Right lobe of liver (tissue), 6 donors: ENCODE measurements around the gene ADGRV1. TPM values are rescaled to one million over a fixed set of nuclear protein-coding genes. Genes with fewer than 3 reads are reported as not detected.

ENCODE experiments used
- ATAC-seq, 4 donors: fragments of 200-7000 bp; cut with Tn5 transposase; one replicate each; pipeline ENCODE4 v1.9.1; 2020; ENCODE audit warnings: mild to moderate bottlenecking in 4 of 4, moderate library complexity in 4 of 4
- DNase-seq, 3 donors: peaks; one replicate each; pipeline ENCODE4 v3.0.0-alpha.2; 2020
- H3K27ac ChIP-seq, 3 donors: fragments of 200-600 bp; one replicate each; pipeline ENCODE4 v1.8.0; 2022
- H3K27me3 ChIP-seq, 2 donors: fragments of 200-600 bp; one replicate each; pipeline ENCODE4 v1.8.0; 2022
- H3K36me3 ChIP-seq, 4 donors: fragments of 200-600 bp; sonication (generic) in 1 of 4; one replicate each; pipeline versions ENCODE4 v1.5.1 to v1.8.0; 2017 to 2022; ENCODE audit warnings: control low read depth in 1 of 4
- H3K4me1 ChIP-seq, 4 donors: fragments of 200-600 bp; sonication (generic) in 1 of 4; one replicate each; pipeline versions ENCODE4 v1.5.1 to v1.8.0; 2017 to 2022; ENCODE audit warnings: control low read depth in 1 of 4
- H3K4me3 ChIP-seq, 3 donors: fragments of 200-600 bp; one replicate each; pipeline ENCODE4 v1.8.0; 2022
- H3K9me3 ChIP-seq, 4 donors: fragments of 200-600 bp; sonication (generic) in 1 of 4; one replicate each; pipeline versions ENCODE4 v1.5.1 to v1.8.0; 2017 to 2022; ENCODE audit warnings: control low read depth in 1 of 4
- CTCF ChIP-seq, 4 donors: fragments of 200-600 bp in 3 of 4; fragments of 450-650 bp in 1 of 4; IDR thresholded peaks; one replicate each; pipeline versions ENCODE4 v1.5.1 to v1.8.0; 2016 to 2022; ENCODE audit warnings: antibody characterized with exemption in 4 of 4, mild to moderate bottlenecking in 2 of 4
- POLR2A ChIP-seq: fragments of 450-650 bp; IDR thresholded peaks from one replicate; pipeline ENCODE4 v1.6.1; 2017; ENCODE audit warnings: antibody characterized with exemption, mild to moderate bottlenecking
- WGBS: methylation state at CpG from one replicate; pipeline ENCODE4 v1.1.6; 2018; ENCODE audit warnings: low coverage, low lambda C conversion rate; ENCODE audit not compliant: insufficient coverage; ENCODE audit errors: missing lambda C conversion rate; 5-methylcytosine and 5-hydroxymethylcytosine counted together
- intact Hi-C, 2 donors: fragments of 100-400 bp; cut with DNase I; formaldehyde crosslinking; loops; one replicate each; pipeline versions ENCODE4 v1.11.2 to v1.14.1; 2022
- total RNA-seq, 6 experiments: library from RNA; depleted of rRNA in 2 of 6; stranded (reverse); fragments of >200 nt in 2 of 6; fragmentation: NEBNext Ultra II Directional in 3 of 6; extraction: Animal tissue kit (Norgen Biotek cat#: 25700) in 3 of 6; gene quantifications; one replicate each; pipeline versions ENCODE4 v1.1.0 to v1.2.4, GENCODE V29; 2016 to 2023
- donor health status: DM: no; HTN: yes; CAD: no.
- donor health status: DM: no; HTN: no; CAD: no.
- donor health status: DM: no; HTN: no; CAD: no.
- donor health status: DM: no; HTN: yes; CAD: no.
- donor health status: DM: no; HTN: yes; CAD: no.

ADGRV1 gene
- total RNA-seq, 6 experiments from 2014 or later, result 4.5 to 15.9 (median 7.4) TPM

DNA sequence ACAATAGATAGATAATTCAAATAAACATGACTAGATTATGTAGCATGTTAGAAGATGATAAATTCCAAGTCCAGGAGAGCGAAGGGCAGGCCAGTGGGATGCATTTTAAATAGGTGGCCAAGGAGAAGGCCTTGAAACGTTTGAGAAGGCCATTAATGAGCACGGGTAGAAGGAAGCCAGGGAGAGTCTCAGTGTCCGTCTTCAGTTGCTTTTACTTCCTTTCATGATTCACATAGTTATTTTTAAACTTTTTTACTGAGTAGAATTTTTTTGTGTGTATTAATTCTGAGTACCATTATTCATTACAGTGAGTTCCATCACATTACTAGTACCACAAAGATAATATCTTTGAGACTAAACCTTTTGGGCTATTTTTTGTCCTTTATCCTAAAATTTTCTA is 565.3 kb downstream of the ADGRV1 start:
- H3K36me3 ChIP-seq, result no peaks in the 10 kb centered on the region
- no peak for TF ChIP-seq CTCF (IDR thresholded peaks at IDR 0.05)
- TF ChIP-seq POLR2A, result no peak
- H3K9me3 ChIP-seq, result no peaks in the 10 kb centered on the region
- no peak overlapping the region for H3K4me3 ChIP-seq
- H3K4me1 ChIP-seq, result no peaks in the 10 kb centered on the region
- DNase-seq (no peak), ATAC-seq (peak in 1 of 4 donors; percentile 38)
- intact Hi-C loops, result no loop called here
- no peaks in the 10 kb centered on the region for H3K27me3 ChIP-seq
- H3K27ac ChIP-seq, result no peak overlapping the region
- 24% methylated on average over 4 of the region's 4 CpGs for WGBS

DNA sequence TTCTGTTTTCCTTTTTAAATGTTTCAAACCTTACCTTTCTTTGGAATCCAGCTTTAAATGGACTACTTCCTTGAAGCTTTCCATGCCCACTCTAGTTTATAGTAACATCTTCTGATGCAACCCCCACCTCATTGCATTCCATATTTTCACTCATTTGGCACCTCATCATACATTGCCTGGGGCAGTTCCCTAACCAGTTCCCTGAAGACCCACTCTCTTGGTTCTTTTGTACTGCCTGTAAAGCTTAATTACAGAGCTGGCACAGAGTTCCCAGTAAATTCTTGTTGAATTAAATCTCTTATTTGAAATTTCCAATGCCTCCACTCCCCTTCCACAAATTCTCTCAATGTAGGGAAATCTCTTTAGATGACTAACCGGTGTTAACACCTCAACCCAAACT is 567.3 kb downstream of the ADGRV1 start:
- H3K4me1 ChIP-seq, result no peaks in the 10 kb centered on the region
- TF ChIP-seq CTCF (IDR thresholded peaks at IDR 0.05) (no peak), POLR2A (no peak)
- intact Hi-C loops, result no loop called here
- no peak for DNase-seq
- no peaks in the 10 kb centered on the region for H3K36me3 ChIP-seq
- ATAC-seq, result no peak
- 81% methylated on average over 1 of the region's 1 CpG for WGBS
- H3K27me3 ChIP-seq, result no peaks in the 10 kb centered on the region
- no peak overlapping the region for H3K27ac ChIP-seq
- H3K4me3 ChIP-seq, result no peak overlapping the region
- no peaks in the 10 kb centered on the region for H3K9me3 ChIP-seq

- TF ChIP-seq CTCF (IDR thresholded peaks at IDR 0.05), result no peak
- no peak for TF ChIP-seq POLR2A
- WGBS, result 73% methylated on average over 1 of the region's 1 CpG
- Histone ChIP-seq H3K4me3 (no peak overlapping the region), H3K9me3 (no peaks in the 10 kb centered on the region), H3K4me1 (no peaks in the 10 kb centered on the region), H3K27me3 (no peaks in the 10 kb centered on the region), H3K27ac (peak overlapping the region in 1 of 3 donors; percentile 3), H3K36me3 (no peaks in the 10 kb centered on the region)
- intact Hi-C loops, result no loop called here
- ATAC-seq, result peak in 1 of 4 donors; percentile 36
- no peak for DNase-seq
Measured at GRCh38 chr5:91126448-91126847, 567.9 kb downstream of the ADGRV1 start.

GRCh38 chr5:91126888-91127287 is 568.3 kb downstream of the ADGRV1 start:
- WGBS, result 83% methylated on average over 2 of the region's 2 CpGs

More at GRCh38 chr5:91126888-91127287, 568.3 kb downstream of the ADGRV1 start:
- no peaks in the 10 kb centered on the region for H3K4me1 ChIP-seq
- H3K27me3 ChIP-seq, result no peaks in the 10 kb centered on the region
- no peaks in the 10 kb centered on the region for H3K9me3 ChIP-seq
- TF ChIP-seq CTCF (IDR thresholded peaks at IDR 0.05) (no peak), POLR2A (no peak)
- peak overlapping the region in 1 of 3 donors; percentile 5 for H3K27ac ChIP-seq
- intact Hi-C loops, result no loop called here
- ATAC-seq, result no peak
- DNase-seq, result no peak
- H3K4me3 ChIP-seq, result no peak overlapping the region
- no peaks in the 10 kb centered on the region for H3K36me3 ChIP-seq
